Umbilical cord (tissue), 2 donors: ENCODE data around the gene FYN. TPM values are rescaled to one million over a fixed set of nuclear protein-coding genes. Genes with fewer than 3 reads are reported as not detected.
"Not testable (repeated sequence)": the region's sequence is repeated elsewhere in the genome, so short reads cannot be mapped to it uniquely, and the experiment has no call there.

Experiments
- DNase-seq: peaks from one replicate; pipeline ENCODE4 v3.0.0-alpha.2; 2015; ENCODE audit warnings: low spot score
- total RNA-seq: library from RNA; depleted of rRNA; stranded (reverse); fragments of >200 nt; gene quantifications from one replicate; pipeline ENCODE4 v1.2.3, GENCODE V29; 2014; ENCODE audit warnings: low replicate concordance; ENCODE audit not compliant: insufficient read depth

The FYN gene
- total RNA-seq, 1 donor from 2014 or later: 163 TPM

GRCh38 chr6:111662794-111663593, 210.3 kb downstream of the FYN start:
- DNase-seq: peak; percentile 57

- DNase-seq: peak; percentile 81
Measured at GRCh38 chr6:111662072-111662793, 211.0 kb downstream of the FYN start.

- no peak for DNase-seq
Measured at GRCh38 chr6:111661541-111662061, 211.7 kb downstream of the FYN start.

GRCh38 chr6:111660531-111660930, 212.7 kb downstream of the FYN start:
- DNase-seq: no peak

GRCh38 chr6:111658462-111659154, 214.6 kb downstream of the FYN start:
- DNase-seq: no peak

- DNase-seq: no peak
Measured at GRCh38 chr6:111657146-111657545, 216.1 kb downstream of the FYN start.

- no peak for DNase-seq
Measured at GRCh38 chr6:111653979-111654378, 219.3 kb downstream of the FYN start.

- DNase-seq: no peak
Measured at GRCh38 chr6:111653434-111653833, 219.8 kb downstream of the FYN start.

GRCh38 chr6:111652156-111652555, 221.1 kb downstream of the FYN start:
- DNase-seq: no peak

GRCh38 chr6:111651185-111652034, 221.8 kb downstream of the FYN start:
- no peak for DNase-seq

GRCh38 chr6:111650049-111650448, 223.2 kb downstream of the FYN start:
- DNase-seq: no peak

GRCh38 chr6:111648100-111648499, 225.2 kb downstream of the FYN start:
- no peak for DNase-seq

GRCh38 chr6:111646942-111647341, 226.3 kb downstream of the FYN start:
- DNase-seq: peak; percentile 73

GRCh38 chr6:111646034-111646433, 227.2 kb downstream of the FYN start:
- DNase-seq: no peak

- no peak for DNase-seq
Measured at GRCh38 chr6:111644893-111645430, 228.3 kb downstream of the FYN start.

- peak; percentile 57 for DNase-seq
Measured at GRCh38 chr6:111642463-111643158, 230.6 kb downstream of the FYN start.

- DNase-seq: no peak
Measured at GRCh38 chr6:111639266-111639665, 234.0 kb downstream of the FYN start.

GRCh38 chr6:111634981-111635380, 238.3 kb downstream of the FYN start:
- DNase-seq: not testable (repeated sequence)

GRCh38 chr6:111633822-111634221, 239.4 kb downstream of the FYN start:
- no peak for DNase-seq
